DOHH2 (cell line): ENCODE data around the gene NMUR1.

ENCODE experiments used
- EZH2phosphoT487 ChIP-seq: fragments of 200-600 bp; sonication (generic); IDR thresholded peaks from 2 replicates; pipeline ENCODE4 v1.6.1; 2017; ENCODE audit warnings: borderline replicate concordance, mild to moderate bottlenecking, antibody characterized with exemption, low read length, moderate library complexity, mixed read lengths
- TF ChIP-seq, protein P1 (sequence below): fragments of 200-600 bp; sonication (generic); IDR thresholded peaks from one replicate; pipeline ENCODE4 v1.5.1; 2014; ENCODE audit warnings: antibody characterized with exemption, mild to moderate bottlenecking, low read depth, low read length; ENCODE audit not compliant: poor library complexity, severe bottlenecking

DNA sequence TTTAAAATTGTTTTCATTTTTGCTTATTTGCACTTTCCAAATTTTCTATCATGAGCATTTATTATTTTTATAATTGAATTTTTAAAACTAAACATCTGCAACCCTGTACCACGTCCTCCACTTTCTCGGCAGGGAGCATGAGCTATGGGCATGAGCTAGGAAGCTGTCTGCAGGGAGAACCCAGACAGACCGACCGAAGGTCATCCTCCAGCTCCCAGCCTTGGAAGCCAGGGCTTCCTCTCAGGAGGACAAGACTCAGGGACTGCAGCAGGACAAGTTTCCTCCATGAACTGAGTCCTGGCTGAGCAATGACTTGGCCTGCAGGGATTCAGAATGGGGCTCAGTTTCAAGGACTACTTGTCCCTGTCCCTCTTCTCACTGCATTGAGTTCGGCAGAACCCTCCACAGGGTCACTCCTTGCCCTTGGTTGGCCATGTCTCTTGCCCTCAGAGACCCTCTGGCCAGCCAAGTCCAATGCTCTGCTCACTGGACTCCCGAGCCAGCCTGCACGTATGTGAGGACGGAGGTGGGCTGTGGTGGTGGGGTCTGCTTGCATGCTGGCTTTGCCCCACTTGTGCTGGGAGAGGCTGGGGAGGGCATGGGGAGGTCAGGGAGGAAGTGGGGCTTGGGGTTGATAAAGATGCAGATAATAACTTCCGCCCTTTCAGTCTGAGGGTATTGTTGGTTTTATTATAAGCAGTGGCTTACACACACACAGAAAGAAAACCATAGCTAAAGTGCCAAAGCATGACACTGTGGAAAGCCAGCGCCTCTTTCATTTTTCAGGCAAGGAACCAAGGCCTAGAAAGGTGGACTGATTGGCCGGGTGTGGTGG, 6.6 kb downstream of the NMUR1 start:
- no peak for TF ChIP-seq EZH2phosphoT487
- TF ChIP-seq, protein P1, sequence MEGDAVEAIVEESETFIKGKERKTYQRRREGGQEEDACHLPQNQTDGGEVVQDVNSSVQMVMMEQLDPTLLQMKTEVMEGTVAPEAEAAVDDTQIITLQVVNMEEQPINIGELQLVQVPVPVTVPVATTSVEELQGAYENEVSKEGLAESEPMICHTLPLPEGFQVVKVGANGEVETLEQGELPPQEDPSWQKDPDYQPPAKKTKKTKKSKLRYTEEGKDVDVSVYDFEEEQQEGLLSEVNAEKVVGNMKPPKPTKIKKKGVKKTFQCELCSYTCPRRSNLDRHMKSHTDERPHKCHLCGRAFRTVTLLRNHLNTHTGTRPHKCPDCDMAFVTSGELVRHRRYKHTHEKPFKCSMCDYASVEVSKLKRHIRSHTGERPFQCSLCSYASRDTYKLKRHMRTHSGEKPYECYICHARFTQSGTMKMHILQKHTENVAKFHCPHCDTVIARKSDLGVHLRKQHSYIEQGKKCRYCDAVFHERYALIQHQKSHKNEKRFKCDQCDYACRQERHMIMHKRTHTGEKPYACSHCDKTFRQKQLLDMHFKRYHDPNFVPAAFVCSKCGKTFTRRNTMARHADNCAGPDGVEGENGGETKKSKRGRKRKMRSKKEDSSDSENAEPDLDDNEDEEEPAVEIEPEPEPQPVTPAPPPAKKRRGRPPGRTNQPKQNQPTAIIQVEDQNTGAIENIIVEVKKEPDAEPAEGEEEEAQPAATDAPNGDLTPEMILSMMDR, result no peak
